ENCODE data around the gene ITPR3.

ITPR3 gene

GRCh38 chr6:33607126-33607783 is 13.9 kb upstream of the ITPR3 start:
- H3K4me3 ChIP-seq (ENCODE audit: low read length) = no peak overlapping the region
- TF ChIP-seq CTCF (conservative IDR thresholded peaks at IDR 0.05; ENCODE audit: low read depth, low read length) = no peak
- no peak for DNase-seq (ENCODE audit: low read depth)

- DNase-seq (ENCODE audit: low read depth) = no peak
- H3K4me3 ChIP-seq (ENCODE audit: low read length) = no peak overlapping the region
- peak; percentile 28 for TF ChIP-seq CTCF (conservative IDR thresholded peaks at IDR 0.05; ENCODE audit: low read depth, low read length)
Observed at GRCh38 chr6:33607784-33608161, 13.3 kb upstream of the ITPR3 start.

DNA sequence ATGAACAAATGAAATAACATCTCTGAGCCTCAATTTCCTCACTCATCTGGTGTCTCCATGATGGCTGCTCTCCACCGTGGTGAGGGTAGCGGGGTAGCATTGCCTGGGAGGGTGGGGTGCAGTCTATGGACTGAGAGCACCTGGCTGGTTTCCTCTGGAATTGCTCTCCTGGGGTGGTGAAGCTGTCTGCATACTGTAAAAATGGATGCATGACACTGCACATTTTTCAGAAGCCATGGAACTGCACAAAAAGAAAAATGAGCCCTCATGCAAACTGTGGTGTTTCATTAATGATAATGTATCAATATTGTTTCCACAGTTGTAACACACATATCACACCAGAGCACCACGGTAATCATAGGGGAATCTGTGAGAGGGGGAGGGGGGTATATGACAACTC is 12.1 kb upstream of the ITPR3 start:
- no peak for TF ChIP-seq CTCF (conservative IDR thresholded peaks at IDR 0.05; ENCODE audit: low read depth, low read length)
- DNase-seq (ENCODE audit: low read depth) = no peak
- H3K4me3 ChIP-seq (ENCODE audit: low read length) = no peak overlapping the region

- H3K4me3 ChIP-seq (ENCODE audit: low read length) = no peak overlapping the region
- no peak for TF ChIP-seq CTCF (conservative IDR thresholded peaks at IDR 0.05; ENCODE audit: low read depth, low read length)
- no peak for DNase-seq (ENCODE audit: low read depth)
Observed at GRCh38 chr6:33609528-33609927, 11.6 kb upstream of the ITPR3 start.

DNA sequence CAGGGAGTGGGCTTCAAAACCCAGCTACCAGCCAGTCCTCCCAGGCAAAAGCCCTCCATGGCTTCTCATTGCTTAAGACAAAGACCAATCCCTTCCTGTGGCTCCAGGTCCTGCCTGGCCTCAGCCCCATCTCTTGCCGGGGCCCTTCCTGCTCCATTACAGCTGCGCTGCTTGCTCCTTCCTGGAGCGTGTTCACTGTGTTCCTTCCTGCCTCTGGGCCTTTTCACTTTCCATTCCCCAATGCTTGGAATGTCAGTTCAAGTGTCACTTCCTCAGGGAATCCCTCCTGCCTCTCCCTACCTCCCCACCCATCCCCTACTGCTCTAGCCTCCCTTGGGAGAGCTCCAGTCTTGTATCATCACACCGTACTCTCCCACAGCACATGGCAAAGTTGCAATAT is 11.1 kb upstream of the ITPR3 start:
- no peak for DNase-seq (ENCODE audit: low read depth)
- no peak for TF ChIP-seq CTCF (conservative IDR thresholded peaks at IDR 0.05; ENCODE audit: low read depth, low read length)
- no peak overlapping the region for H3K4me3 ChIP-seq (ENCODE audit: low read length)

DNA sequence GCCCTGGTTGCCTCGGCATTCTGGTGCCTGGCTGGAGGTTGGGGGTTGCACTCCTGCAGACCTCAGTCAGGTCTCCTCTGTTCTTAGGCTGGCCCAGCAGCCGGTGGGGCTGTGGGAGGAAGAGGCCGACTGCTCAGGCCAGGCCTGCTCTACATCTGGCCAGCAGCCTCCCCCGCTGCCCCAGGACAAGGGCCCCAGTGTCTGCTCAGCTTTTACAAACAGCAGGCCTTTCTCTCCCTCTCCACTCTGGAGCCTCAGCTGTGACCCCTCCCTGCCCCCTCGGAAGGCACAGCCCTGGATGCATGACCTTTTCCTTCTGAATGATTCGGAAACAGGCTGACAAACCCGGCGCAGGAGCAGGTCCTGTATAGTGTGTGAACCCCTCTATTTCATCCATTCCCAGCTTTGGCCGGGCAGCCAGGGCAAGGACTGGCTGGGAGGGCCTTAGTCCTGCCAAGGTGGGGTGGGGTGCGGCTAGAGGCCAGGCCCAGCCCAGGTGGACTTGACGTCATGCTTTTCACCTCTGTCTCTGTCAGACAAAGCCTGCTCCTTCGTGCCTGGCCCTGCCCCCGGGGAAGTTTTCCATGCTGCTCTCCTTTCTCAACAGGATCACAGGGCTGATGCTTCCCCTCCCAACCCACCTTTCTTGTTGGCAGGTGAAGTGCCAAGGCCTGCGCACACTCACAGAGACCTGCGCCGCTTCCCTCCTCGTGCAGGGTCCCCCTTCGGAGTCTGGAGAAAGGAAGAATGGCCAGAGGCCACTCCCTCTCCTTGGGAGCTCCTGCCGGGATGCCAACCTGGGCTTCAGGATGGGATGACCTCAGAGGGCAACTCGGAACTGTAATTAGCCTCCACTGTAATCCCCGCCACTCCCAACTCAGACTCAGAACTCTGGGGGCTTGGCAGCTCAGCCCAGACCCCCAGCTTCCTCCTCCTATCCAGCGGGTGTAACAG is 10.1 kb upstream of the ITPR3 start:
- no peak for TF ChIP-seq CTCF (conservative IDR thresholded peaks at IDR 0.05; ENCODE audit: low read depth, low read length)
- no peak for DNase-seq (ENCODE audit: low read depth)
- no peak overlapping the region for H3K4me3 ChIP-seq (ENCODE audit: low read length)
